HEK293 (cell line): Measurements from ENCODE around the gene NAA80.

ENCODE experiments used
- CTCF ChIA-PET: fragments of 350-600 bp; formaldehyde crosslinking; extraction: SDS; loops from one replicate; lab custom pipeline; 2021; ENCODE audit warnings: antibody characterized with exemption; lab: Yijun Ruan, JAX
- POLR2A ChIA-PET: fragments of 300-600 bp; formaldehyde crosslinking; extraction: SDS; loops from one replicate; lab custom pipeline; 2020; ENCODE audit warnings: antibody characterized with exemption, inconsistent platforms; lab: Yijun Ruan, JAX
- H3K27ac ChIP-seq: fragments of 200-500 bp; sonication (Bioruptor generic); 2 replicates; pipeline ENCODE4 v1.5.1; 2014; ENCODE audit warnings: low read depth, low read length, control low read depth, inconsistent platforms; ENCODE audit errors: extremely low read depth
- H3K36me3 ChIP-seq, 2 experiments: fragments of 200-500 bp in 1 of 2; sonication (Bioruptor generic) in 1 of 2; 1 replicate in 1 of 2; 2 replicates in 1 of 2; pipeline ENCODE4 v1.5.1; 2014 to 2017; ENCODE audit warnings: inconsistent platforms in 2 of 2, low read length in 2 of 2; ENCODE audit not compliant: control insufficient read depth in 2 of 2, insufficient read depth in 1 of 2
- H3K4me1 ChIP-seq: fragments of 200-500 bp; sonication (Bioruptor generic); 2 replicates; pipeline ENCODE4 v1.5.1; 2014; ENCODE audit warnings: mild to moderate bottlenecking, low read length, inconsistent platforms; ENCODE audit not compliant: control insufficient read depth, insufficient read depth
- H3K4me3 ChIP-seq: 2 replicates; pipeline ENCODE4 v1.5.1; 2011; ENCODE audit warnings: low read depth, mild to moderate bottlenecking, control low read depth, low read length, moderate library complexity
- H3K9me3 ChIP-seq: fragments of 200-500 bp; sonication (Bioruptor generic); 2 replicates; pipeline ENCODE4 v1.5.1; 2014; ENCODE audit warnings: low read depth, low read length, inconsistent platforms; ENCODE audit not compliant: control insufficient read depth, insufficient read depth
- EGR2 ChIP-seq: fragments of 450-650 bp; formaldehyde crosslinking; IDR thresholded peaks from 2 replicates; pipeline ENCODE4 v1.5.1; 2016; ENCODE audit warnings: low read depth, missing biosample characterization, missing genetic modification characterization
- GLIS1 ChIP-seq: fragments of 450-650 bp; formaldehyde crosslinking; IDR thresholded peaks from 2 replicates; pipeline ENCODE4 v1.5.1; 2016; ENCODE audit warnings: missing biosample characterization, missing genetic modification characterization
- KLF1 ChIP-seq: fragments of 450-650 bp; formaldehyde crosslinking; IDR thresholded peaks from 2 replicates; pipeline ENCODE4 v1.5.1; 2016; ENCODE audit warnings: missing biosample characterization, missing genetic modification characterization
- KLF10 ChIP-seq: fragments of 450-650 bp; IDR thresholded peaks from 2 replicates; pipeline ENCODE4 v1.5.1; 2018; ENCODE audit warnings: missing biosample characterization, mild to moderate bottlenecking, missing genetic modification characterization
- KLF16 ChIP-seq: fragments of 450-650 bp; formaldehyde crosslinking; IDR thresholded peaks from 2 replicates; pipeline ENCODE4 v1.5.1; 2017; ENCODE audit warnings: missing biosample characterization, missing genetic modification characterization
- MEIS1 ChIP-seq: sonication (generic); formaldehyde crosslinking; IDR thresholded peaks from 2 replicates; pipeline ENCODE4 v1.8.1; 2022; ENCODE audit warnings: missing genetic modification reagents, mild to moderate bottlenecking, borderline replicate concordance
- PRDM4 ChIP-seq: fragments of 450-650 bp; formaldehyde crosslinking; IDR thresholded peaks from 2 replicates; pipeline ENCODE4 v1.5.1; 2017; ENCODE audit warnings: missing biosample characterization, missing genetic modification characterization
- REST ChIP-seq: fragments of 450-650 bp; formaldehyde crosslinking; IDR thresholded peaks from 2 replicates; pipeline ENCODE4 v1.5.1; 2016; ENCODE audit warnings: missing biosample characterization, missing genetic modification characterization
- SP2 ChIP-seq: fragments of 450-650 bp; formaldehyde crosslinking; IDR thresholded peaks from 2 replicates; pipeline ENCODE4 v1.5.1; 2016; ENCODE audit warnings: missing biosample characterization, missing genetic modification characterization
- TCF7L2 ChIP-seq: IDR thresholded peaks from 2 replicates; pipeline ENCODE4 v1.6.1; 2011; ENCODE audit warnings: low read depth, mild to moderate bottlenecking, inconsistent platforms, low read length, moderate library complexity, borderline replicate concordance
- YY1 ChIP-seq: fragments of 450-650 bp; formaldehyde crosslinking; IDR thresholded peaks from 2 replicates; pipeline ENCODE4 v1.5.1; 2018; ENCODE audit warnings: missing biosample characterization, missing genetic modification characterization
- ZNF121 ChIP-seq: fragments of 450-650 bp; formaldehyde crosslinking; IDR thresholded peaks from 2 replicates; pipeline ENCODE4 v1.5.1; 2016; ENCODE audit warnings: missing biosample characterization, missing genetic modification characterization
- ZNF211 ChIP-seq: fragments of 450-650 bp; formaldehyde crosslinking; IDR thresholded peaks from 2 replicates; pipeline ENCODE4 v1.5.1; 2016; ENCODE audit warnings: low read depth, missing biosample characterization, missing genetic modification characterization
- ZNF24 ChIP-seq: fragments of 450-650 bp; formaldehyde crosslinking; IDR thresholded peaks from 2 replicates; pipeline ENCODE4 v1.5.1; 2016; ENCODE audit warnings: missing biosample characterization, missing genetic modification characterization
- ZNF341 ChIP-seq: fragments of 450-650 bp; formaldehyde crosslinking; IDR thresholded peaks from 2 replicates; pipeline ENCODE4; 2016; ENCODE audit warnings: low read depth, missing biosample characterization, missing genetic modification characterization
- ZNF404 ChIP-seq: fragments of 450-650 bp; formaldehyde crosslinking; IDR thresholded peaks from 2 replicates; pipeline ENCODE4 v1.5.1; 2017; ENCODE audit warnings: missing biosample characterization, missing genetic modification characterization
- ZNF518A ChIP-seq: fragments of 450-650 bp; formaldehyde crosslinking; conservative IDR thresholded peaks from 2 replicates; pipeline ENCODE4 v1.5.1; 2016; ENCODE audit warnings: low read depth, missing biosample characterization, missing genetic modification characterization
- ZNF549 ChIP-seq: fragments of 450-650 bp; IDR thresholded peaks from 2 replicates; pipeline ENCODE4 v1.5.1; 2018; ENCODE audit warnings: missing biosample characterization, missing genetic modification characterization, mild to moderate bottlenecking, inconsistent platforms, moderate library complexity
- ZNF624 ChIP-seq: fragments of 450-650 bp; formaldehyde crosslinking; IDR thresholded peaks from 2 replicates; pipeline ENCODE4 v1.5.1; 2017; ENCODE audit warnings: missing biosample characterization, missing genetic modification characterization
- ZNF692 ChIP-seq: fragments of 450-650 bp; formaldehyde crosslinking; IDR thresholded peaks from 2 replicates; pipeline ENCODE4 v1.5.1; 2016; ENCODE audit warnings: missing biosample characterization, missing genetic modification characterization
- ZNF747 ChIP-seq: fragments of 450-650 bp; formaldehyde crosslinking; IDR thresholded peaks from 2 replicates; pipeline ENCODE4 v1.5.1; 2016; ENCODE audit warnings: missing biosample characterization, missing genetic modification characterization
- ZNF785 ChIP-seq: fragments of 450-650 bp; formaldehyde crosslinking; IDR thresholded peaks from 2 replicates; pipeline ENCODE4 v1.5.1; 2016; ENCODE audit warnings: missing biosample characterization, missing genetic modification characterization

NAA80 gene

GRCh38 chr3:50290161-50290641, 9.0 kb downstream of the NAA80 start:
- H3K27ac ChIP-seq, result no peak overlapping the region
- H3K4me3 ChIP-seq, result no peak overlapping the region
- no peaks in the 10 kb centered on the region for H3K9me3 ChIP-seq
- TF ChIP-seq GLIS1 (tag by site-specific recombination) (0 out of 2 replicates have a peak, but pooled peaks have one; percentile 14), REST (tag by site-specific recombination) (0 out of 2 replicates have a peak, but pooled peaks have one; percentile 25), PRDM4 (tag by site-specific recombination) (no peak), KLF16 (tag by site-specific recombination) (no peak), ZNF24 (tag by site-specific recombination) (no peak), ZNF747 (tag by site-specific recombination) (no peak), ZNF624 (tag by site-specific recombination) (no peak), ZNF692 (tag by site-specific recombination) (no peak), ZNF211 (no peak), ZNF518A (no peak), ZNF121 (tag by site-specific recombination) (no peak), KLF10 (tag by site-specific recombination) (no peak), ZNF785 (tag by site-specific recombination) (no peak), TCF7L2 (no peak), ZNF341 (tag by site-specific recombination) (no peak), ZNF404 (tag by site-specific recombination) (no peak), ZNF549 (tag by site-specific recombination) (no peak), SP2 (tag by site-specific recombination) (no peak), KLF1 (tag by site-specific recombination) (no peak), EGR2 (tag by site-specific recombination) (peak; percentile 31; the same call in 1 of the 2 replicates), YY1 (tag by site-specific recombination) (no peak), MEIS1 (CRISPR knock-in tag) (no peak)
- TF ChIP-seq, all 188 proteins: peak for 3
- CTCF ChIA-PET, result interaction anchor here (0.6 kb wide), 1 partner anchor 488 kb away, joined by 3 read pairs; no protein-coding TSS in a partner anchor
- POLR2A ChIA-PET, result interaction anchor here (0.6 to 1.2 kb wide), 2 partner anchors 16 to 47 kb away, joined by 5 read pairs; no protein-coding TSS in a partner anchor
- H3K36me3 ChIP-seq, result peaks cover 0 to 46% of the 10 kb centered on the region in 2 experiments; a peak in 1 of 3 replicates
- H3K4me1 ChIP-seq, result no peaks in the 10 kb centered on the region
